ENCODE data around the gene COPZ1.
"Not testable (repeated sequence)": the region's sequence is repeated elsewhere in the genome, so short reads cannot be mapped to it uniquely, and the experiment has no call there.

Gene COPZ1

GRCh38 chr12:54294953-54295566 lies 29.9 kb upstream of the COPZ1 start:
- no peak for DNase-seq

- no peak for DNase-seq
Measured at GRCh38 chr12:54296393-54297099, 28.4 kb upstream of the COPZ1 start.

- DNase-seq: no peak
Measured at GRCh38 chr12:54298904-54299303, 26.0 kb upstream of the COPZ1 start.

- DNase-seq: no peak
Measured at GRCh38 chr12:54299515-54300224, 25.3 kb upstream of the COPZ1 start.

- DNase-seq: no peak
Measured at GRCh38 chr12:54300225-54300731, 24.7 kb upstream of the COPZ1 start.

GRCh38 chr12:54300732-54301427 lies 24.1 kb upstream of the COPZ1 start, which contains the start of gene NFE2:
NFE2 (minus strand) TSS chr12:54301015; CDS start chr12:54295248, 5,767 bp downstream.
- DNase-seq: no peak

- no peak for DNase-seq
Measured at GRCh38 chr12:54301428-54302048, 23.4 kb upstream of the COPZ1 start.

- no peak for DNase-seq
Measured at GRCh38 chr12:54303640-54304039, 21.3 kb upstream of the COPZ1 start.

GRCh38 chr12:54304187-54304810 lies 20.6 kb upstream of the COPZ1 start:
- DNase-seq: no peak

- DNase-seq: no peak
Measured at GRCh38 chr12:54306925-54307741, 17.8 kb upstream of the COPZ1 start.

- DNase-seq: no peak
Measured at GRCh38 chr12:54311051-54311450, 13.9 kb upstream of the COPZ1 start.

- DNase-seq: not testable (repeated sequence)
Measured at GRCh38 chr12:54312309-54312708, 12.6 kb upstream of the COPZ1 start.

GRCh38 chr12:54321363-54321762 lies 3.6 kb upstream of the COPZ1 start:
- no peak for DNase-seq

- not testable (repeated sequence) for DNase-seq
Measured at GRCh38 chr12:54325442-54326109, 645 bp downstream of the COPZ1 start.

- no peak for DNase-seq
Measured at GRCh38 chr12:54328595-54329337, 3.8 kb downstream of the COPZ1 start.

- no peak for DNase-seq
Measured at GRCh38 chr12:54329759-54330158, 4.8 kb downstream of the COPZ1 start.

GRCh38 chr12:54330442-54330841 lies 5.5 kb downstream of the COPZ1 start:
- DNase-seq: no peak

GRCh38 chr12:54331461-54331860 lies 6.5 kb downstream of the COPZ1 start:
- DNase-seq: no peak

GRCh38 chr12:54333420-54334034 lies 8.6 kb downstream of the COPZ1 start:
- DNase-seq: no peak
